Neural cell (in vitro differentiated cells): ENCODE data around the gene AEBP1. TPM values are rescaled to one million over a fixed set of nuclear protein-coding genes. Genes with fewer than 3 reads are reported as not detected.

Source experiments
- H2AFZ ChIP-seq: fragments of 200-600, 300-800 bp; sonication (generic), shearing (Covaris generic); 2 replicates; pipeline ENCODE4 v1.6.0; 2014; ENCODE audit warnings: low read depth, mild to moderate bottlenecking, antibody characterized with exemption, low read length, moderate library complexity
- H3F3A ChIP-seq: fragments of 200-600 bp; shearing (Covaris generic); 2 replicates; pipeline ENCODE4 v1.6.1; 2016; ENCODE audit warnings: mild to moderate bottlenecking, moderate library complexity, mixed read lengths, antibody characterized with exemption, low read length; ENCODE audit not compliant: insufficient read depth, poor library complexity, severe bottlenecking
- H3K27ac ChIP-seq: fragments of 200-600, 300-800 bp; sonication (generic), shearing (Covaris generic); 2 replicates; pipeline ENCODE4 v1.5.1; 2014; ENCODE audit warnings: mild to moderate bottlenecking, low read length, moderate library complexity
- H3K27me3 ChIP-seq: fragments of 300-800, 200-600 bp; sonication (generic), shearing (Covaris generic); 2 replicates; pipeline ENCODE4 v1.6.0; 2014; ENCODE audit warnings: mild to moderate bottlenecking, low read depth, low read length, moderate library complexity; ENCODE audit not compliant: insufficient read depth
- H3K36me3 ChIP-seq: fragments of 300-800, 200-600 bp; sonication (generic), shearing (Covaris generic); 2 replicates; pipeline ENCODE4 v1.5.1; 2014; ENCODE audit warnings: mild to moderate bottlenecking, antibody characterized with exemption, low read length, moderate library complexity; ENCODE audit not compliant: insufficient read depth
- H3K4me2 ChIP-seq: fragments of 300-800, 200-600 bp; sonication (generic), shearing (Covaris generic); 2 replicates; pipeline ENCODE4 v1.6.0; 2014; ENCODE audit warnings: mild to moderate bottlenecking, low read length
- H3K4me3 ChIP-seq: fragments of 300-800, 200-600 bp; sonication (generic), shearing (Covaris generic); 2 replicates; pipeline ENCODE4 v1.5.1; 2014; ENCODE audit warnings: mild to moderate bottlenecking, low read length, moderate library complexity
- H3K79me2 ChIP-seq: fragments of 200-600 bp; shearing (Covaris generic); replicated peaks from 2 replicates; pipeline ENCODE4 v1.6.0; 2014; ENCODE audit warnings: mild to moderate bottlenecking, low read length, moderate library complexity; ENCODE audit not compliant: insufficient read depth
- H3K9ac ChIP-seq: fragments of 300-800, 200-600 bp; sonication (generic), shearing (Covaris generic); 2 replicates; pipeline ENCODE4 v1.6.1; 2016; ENCODE audit warnings: mild to moderate bottlenecking, low read length, mixed read lengths
- H3K9me2 ChIP-seq: fragments of 200-600 bp; shearing (Covaris generic); 2 replicates; pipeline ENCODE4 v1.6.1; 2016; ENCODE audit warnings: mild to moderate bottlenecking, low read length, mixed read lengths; ENCODE audit not compliant: insufficient read depth
- H3K9me3 ChIP-seq: fragments of 200-600, 300-800 bp; sonication (generic), shearing (Covaris generic); 2 replicates; pipeline ENCODE4 v1.6.1; 2016; ENCODE audit warnings: mild to moderate bottlenecking, mixed run types, low read length, moderate library complexity, mixed read lengths
- H4K20me1 ChIP-seq: fragments of 200-600 bp; shearing (Covaris generic); 2 replicates; pipeline ENCODE4 v1.6.1; 2016; ENCODE audit warnings: mild to moderate bottlenecking, mixed run types; ENCODE audit not compliant: insufficient read depth
- CTCF ChIP-seq: fragments of 450-650 bp; IDR thresholded peaks from 2 replicates; pipeline ENCODE4 v1.5.1; 2014; ENCODE audit warnings: antibody characterized with exemption, mild to moderate bottlenecking, moderate library complexity; ENCODE audit not compliant: poor library complexity, severe bottlenecking
- EP300 ChIP-seq: fragments of 450-650 bp; conservative IDR thresholded peaks from 2 replicates; pipeline ENCODE4 v1.6.1; 2014; ENCODE audit warnings: antibody characterized with exemption, mild to moderate bottlenecking, moderate library complexity; ENCODE audit not compliant: poor library complexity, severe bottlenecking
- EZH2 ChIP-seq: fragments of 200-600, 300-800 bp; shearing (Covaris generic), sonication (generic); IDR thresholded peaks from 2 replicates; pipeline ENCODE4 v1.6.1; 2014; ENCODE audit warnings: antibody characterized with exemption, low read length, borderline replicate concordance, mild to moderate bottlenecking; ENCODE audit not compliant: insufficient read depth, poor library complexity, severe bottlenecking
- MXI1 ChIP-seq: fragments of 450-650 bp; conservative IDR thresholded peaks from 2 replicates; pipeline ENCODE4 v1.6.1; 2014; ENCODE audit warnings: antibody characterized with exemption, mild to moderate bottlenecking; ENCODE audit not compliant: poor library complexity, severe bottlenecking
- POLR2AphosphoS5 ChIP-seq: IDR thresholded peaks from 2 replicates; pipeline ENCODE4 v1.6.1; 2012
- RAD21 ChIP-seq: fragments of 450-650 bp; conservative IDR thresholded peaks from 2 replicates; pipeline ENCODE4 v1.6.1; 2014; ENCODE audit warnings: antibody characterized with exemption, mild to moderate bottlenecking, moderate library complexity
- REST ChIP-seq: IDR thresholded peaks from 2 replicates; pipeline ENCODE4 v1.6.1; 2012; ENCODE audit warnings: borderline replicate concordance
- SMC3 ChIP-seq: fragments of 450-650 bp; conservative IDR thresholded peaks from 2 replicates; pipeline ENCODE4 v1.6.1; 2014; ENCODE audit warnings: antibody characterized with exemption, mild to moderate bottlenecking, moderate library complexity; ENCODE audit not compliant: poor library complexity
- TAF1 ChIP-seq: IDR thresholded peaks from 2 replicates; pipeline ENCODE4 v1.6.1; 2012; ENCODE audit warnings: low read depth
- polyA plus RNA-seq: library from polyadenylated mRNA; depleted of rRNA; stranded (reverse); fragments of >200 nt; gene quantifications from 2 replicates; pipeline ENCODE4 v1.2.3, GENCODE V29; 2014

Gene AEBP1
- polyA plus RNA-seq, 1 donor from 2014 or later: 0.30 TPM

- no peaks in the 10 kb centered on the region for H3K79me2 ChIP-seq
- H3K9me3 ChIP-seq: no peaks in the 10 kb centered on the region
- H3K9me2 ChIP-seq: no peaks in the 10 kb centered on the region
- H3K4me3 ChIP-seq: no peak overlapping the region
- no peak overlapping the region for H3K27ac ChIP-seq
- no peaks in the 10 kb centered on the region for H4K20me1 ChIP-seq
- no peaks in the 10 kb centered on the region for H3F3A ChIP-seq
- TF ChIP-seq SMC3: no peak
- TF ChIP-seq RAD21: no peak
- TF ChIP-seq EZH2: no peak
- TF ChIP-seq EP300: no peak
- H3K36me3 ChIP-seq: no peaks in the 10 kb centered on the region
- H3K9ac ChIP-seq: no peak overlapping the region
- H2AFZ ChIP-seq: no peak overlapping the region
- no peak overlapping the region for H3K4me2 ChIP-seq
- H3K27me3 ChIP-seq: no peaks in the 10 kb centered on the region
Measured at GRCh38 chr7:44128721-44129582, 24.8 kb downstream of the AEBP1 start.

GRCh38 chr7:44131173-44132029 is 27.3 kb downstream of the AEBP1 start:
- no peaks in the 10 kb centered on the region for H3K9me3 ChIP-seq
- no peaks in the 10 kb centered on the region for H3K27me3 ChIP-seq
- H2AFZ ChIP-seq: no peak overlapping the region
- no peak overlapping the region for H3K4me2 ChIP-seq
- TF ChIP-seq POLR2AphosphoS5: no peak
- no peak for TF ChIP-seq TAF1
- TF ChIP-seq CTCF: no peak
- no peak for TF ChIP-seq SMC3
- H3F3A ChIP-seq: no peaks in the 10 kb centered on the region
- H4K20me1 ChIP-seq: no peaks in the 10 kb centered on the region
- H3K79me2 ChIP-seq: no peaks in the 10 kb centered on the region
- no peak overlapping the region for H3K27ac ChIP-seq
- H3K36me3 ChIP-seq: no peaks in the 10 kb centered on the region
- no peak overlapping the region for H3K4me3 ChIP-seq
- H3K9ac ChIP-seq: no peak overlapping the region
- no peaks in the 10 kb centered on the region for H3K9me2 ChIP-seq

GRCh38 chr7:44132039-44132438 is 27.9 kb downstream of the AEBP1 start:
- no peak for TF ChIP-seq EZH2
- no peak for TF ChIP-seq MXI1
- no peak for TF ChIP-seq EP300
- no peak for TF ChIP-seq TAF1
- no peak for TF ChIP-seq CTCF
- TF ChIP-seq RAD21: no peak
- TF ChIP-seq REST: no peak
- no peak for TF ChIP-seq SMC3
- TF ChIP-seq POLR2AphosphoS5: no peak
- Histone ChIP-seq H3K9me2 (no peaks in the 10 kb centered on the region), H3K36me3 (no peaks in the 10 kb centered on the region), H3K4me2 (no peak overlapping the region), H3K9ac (no peak overlapping the region), H3K79me2 (no peaks in the 10 kb centered on the region), H3K4me3 (no peak overlapping the region), H4K20me1 (no peaks in the 10 kb centered on the region), H2AFZ (no peak overlapping the region), H3F3A (no peaks in the 10 kb centered on the region), H3K27me3 (no peaks in the 10 kb centered on the region), H3K27ac (no peak overlapping the region), H3K9me3 (no peaks in the 10 kb centered on the region)
